Gastrocnemius medialis (tissue), 4 donors: ENCODE data around the gene AKAP10. TPM values are rescaled to one million over a fixed set of nuclear protein-coding genes. Genes with fewer than 3 reads are reported as not detected.
A peak's percentile ranks its signal among the peaks of the same experiment; 100 is the strongest.

Source experiments
- ATAC-seq, 2 donors: fragments of 150-250 bp; one replicate each; pipeline ENCODE4 v1.9.1; 2016
- DNase-seq, 2 donors: peaks; one replicate each; pipeline ENCODE4 v3.0.0-alpha.2; 2019
- H3K27ac ChIP-seq, 4 donors: fragments of 200-600 bp; sonication (generic); 1 replicate in 1 of 4; 2 replicates in 3 of 4; pipeline ENCODE4 v1.5.1; 2016 to 2018; ENCODE audit warnings: mild to moderate bottlenecking in 2 of 4, moderate library complexity in 1 of 4
- H3K27me3 ChIP-seq, 3 donors: fragments of 200-600 bp; sonication (generic) in 2 of 3; 1 replicate in 1 of 3; 2 replicates in 2 of 3; pipeline versions ENCODE4 v1.5.1 to v1.6.0; 2016 to 2019; ENCODE audit warnings: mild to moderate bottlenecking in 1 of 3, moderate library complexity in 1 of 3
- H3K36me3 ChIP-seq, 2 donors: fragments of 200-600 bp; sonication (generic) in 1 of 2; one replicate each; pipeline ENCODE4 v1.5.1; 2017 to 2018
- H3K4me1 ChIP-seq, 2 donors: fragments of 200-600 bp; sonication (generic) in 1 of 2; one replicate each; pipeline ENCODE4 v1.5.1; 2016 to 2017; ENCODE audit warnings: mild to moderate bottlenecking in 2 of 2
- H3K4me3 ChIP-seq, 4 donors: fragments of 200-600 bp; sonication (generic) in 3 of 4; 1 replicate in 1 of 4; 2 replicates in 3 of 4; pipeline ENCODE4 v1.5.1; 2016 to 2019; ENCODE audit warnings: mild to moderate bottlenecking in 2 of 4
- H3K9me3 ChIP-seq, 3 donors: fragments of 200-600 bp; sonication (generic) in 2 of 3; 1 replicate in 1 of 3; 2 replicates in 2 of 3; pipeline ENCODE4 v1.5.1; 2016 to 2019
- POLR2A ChIP-seq, 2 donors: fragments of 450-650 bp; IDR thresholded peaks; one replicate each; pipeline ENCODE4 v1.6.1; 2017; ENCODE audit warnings: antibody characterized with exemption in 2 of 2, mild to moderate bottlenecking in 2 of 2, moderate library complexity in 2 of 2
- in situ Hi-C, 4 donors: fragments of 200-750 bp; cut with MboI; loops; one replicate each; pipeline versions ENCODE4 v1.15.0 to v1.8.0; 2017; ENCODE audit warnings: low sequenced_read_pairs in 4 of 4
- intact Hi-C: fragments of 100-400 bp; cut with DNase I; formaldehyde crosslinking; loops from one replicate; pipeline ENCODE4 v1.15.1; 2023; ENCODE audit warnings: low total_unique reads
- total RNA-seq, 4 donors: library from RNA; depleted of rRNA; stranded (reverse); fragments of >200 nt; gene quantifications; one replicate each; pipeline versions ENCODE4 v1.1.0 to v1.2.3, GENCODE V29; 2016
- TF ChIP-seq, protein P1 (sequence below), 5 experiments: fragments of 450-650 bp in 3 of 5; fragments of 200-600 bp in 2 of 5; sonication (generic) in 2 of 5; IDR thresholded peaks in 4 of 5; conservative IDR thresholded peaks in 1 of 5; 1 replicate in 4 of 5; 2 replicates in 1 of 5; pipeline ENCODE4 v1.5.1; 2016 to 2019; ENCODE audit warnings: antibody characterized with exemption in 5 of 5, mild to moderate bottlenecking in 3 of 5, moderate library complexity in 3 of 5

Gene AKAP10
- total RNA-seq, 4 donors from 2014 or later, result 6.1 to 26.1 (median 9.9) TPM

DNA sequence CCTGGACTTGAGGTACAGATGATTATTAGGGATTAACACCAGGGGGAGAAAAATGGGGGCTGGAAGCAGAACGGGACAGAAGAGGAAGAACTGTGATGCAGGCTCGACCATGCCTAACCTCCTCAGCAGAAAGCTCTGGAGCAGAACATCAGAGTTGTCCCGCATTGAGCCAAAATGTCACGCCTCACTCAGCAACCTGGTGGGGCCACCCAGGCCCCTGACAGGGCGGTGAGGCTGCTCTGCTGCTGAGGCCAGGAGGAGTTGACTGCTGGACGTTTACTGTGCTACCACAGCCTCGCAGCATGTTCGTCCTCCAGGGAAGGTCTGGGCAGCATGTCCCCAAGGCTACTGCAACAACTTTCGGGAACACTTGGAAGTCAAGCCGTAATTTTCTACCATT is 103.4 kb downstream of the AKAP10 start:
- in situ Hi-C loops (no loop called here), intact Hi-C loops (no loop called here)
- Histone ChIP-seq H3K4me3 (no peak overlapping the region), H3K36me3 (no peaks in the 10 kb centered on the region), H3K9me3 (no peaks in the 10 kb centered on the region), H3K27ac (no peak overlapping the region), H3K27me3 (no peaks in the 10 kb centered on the region), H3K4me1 (no peaks in the 10 kb centered on the region)
- ATAC-seq (no peak), DNase-seq (no peak)
- TF ChIP-seq POLR2A (IDR thresholded peaks at IDR 0.05), result no peak
- TF ChIP-seq, protein P1, sequence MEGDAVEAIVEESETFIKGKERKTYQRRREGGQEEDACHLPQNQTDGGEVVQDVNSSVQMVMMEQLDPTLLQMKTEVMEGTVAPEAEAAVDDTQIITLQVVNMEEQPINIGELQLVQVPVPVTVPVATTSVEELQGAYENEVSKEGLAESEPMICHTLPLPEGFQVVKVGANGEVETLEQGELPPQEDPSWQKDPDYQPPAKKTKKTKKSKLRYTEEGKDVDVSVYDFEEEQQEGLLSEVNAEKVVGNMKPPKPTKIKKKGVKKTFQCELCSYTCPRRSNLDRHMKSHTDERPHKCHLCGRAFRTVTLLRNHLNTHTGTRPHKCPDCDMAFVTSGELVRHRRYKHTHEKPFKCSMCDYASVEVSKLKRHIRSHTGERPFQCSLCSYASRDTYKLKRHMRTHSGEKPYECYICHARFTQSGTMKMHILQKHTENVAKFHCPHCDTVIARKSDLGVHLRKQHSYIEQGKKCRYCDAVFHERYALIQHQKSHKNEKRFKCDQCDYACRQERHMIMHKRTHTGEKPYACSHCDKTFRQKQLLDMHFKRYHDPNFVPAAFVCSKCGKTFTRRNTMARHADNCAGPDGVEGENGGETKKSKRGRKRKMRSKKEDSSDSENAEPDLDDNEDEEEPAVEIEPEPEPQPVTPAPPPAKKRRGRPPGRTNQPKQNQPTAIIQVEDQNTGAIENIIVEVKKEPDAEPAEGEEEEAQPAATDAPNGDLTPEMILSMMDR (IDR thresholded peaks at IDR 0.05 in 4 of 5, conservative IDR thresholded peaks at IDR 0.05 in 1 of 5), result no peak

DNA sequence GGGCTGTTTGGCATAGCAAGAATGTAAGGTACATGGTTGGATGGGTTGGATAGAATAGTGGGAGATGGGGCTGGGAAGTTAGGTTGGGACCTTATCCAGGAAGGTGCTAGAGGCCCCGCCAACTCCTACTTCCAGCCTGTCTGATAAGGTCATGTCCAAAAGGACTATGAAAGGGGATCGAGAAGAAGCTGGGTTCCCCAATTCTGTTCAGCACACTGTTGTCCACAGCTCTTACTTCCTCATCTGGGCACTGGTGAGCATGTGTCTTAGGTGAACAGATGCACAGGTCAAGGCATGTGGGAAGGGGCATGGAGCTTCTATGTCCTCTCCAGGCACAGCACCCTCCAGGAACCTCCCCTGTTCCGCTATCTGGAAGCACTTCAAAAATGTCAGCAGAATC is 104.3 kb downstream of the AKAP10 start:
- no peak overlapping the region for H3K27ac ChIP-seq
- ATAC-seq (no peak), DNase-seq (no peak)
- no peaks in the 10 kb centered on the region for H3K36me3 ChIP-seq
- TF ChIP-seq, protein P1 (IDR thresholded peaks at IDR 0.05 in 4 of 5, conservative IDR thresholded peaks at IDR 0.05 in 1 of 5), result no peak
- H3K4me3 ChIP-seq, result no peak overlapping the region
- H3K4me1 ChIP-seq, result no peaks in the 10 kb centered on the region
- in situ Hi-C loops (no loop called here), intact Hi-C loops (no loop called here)
- no peaks in the 10 kb centered on the region for H3K27me3 ChIP-seq
- no peaks in the 10 kb centered on the region for H3K9me3 ChIP-seq

DNA sequence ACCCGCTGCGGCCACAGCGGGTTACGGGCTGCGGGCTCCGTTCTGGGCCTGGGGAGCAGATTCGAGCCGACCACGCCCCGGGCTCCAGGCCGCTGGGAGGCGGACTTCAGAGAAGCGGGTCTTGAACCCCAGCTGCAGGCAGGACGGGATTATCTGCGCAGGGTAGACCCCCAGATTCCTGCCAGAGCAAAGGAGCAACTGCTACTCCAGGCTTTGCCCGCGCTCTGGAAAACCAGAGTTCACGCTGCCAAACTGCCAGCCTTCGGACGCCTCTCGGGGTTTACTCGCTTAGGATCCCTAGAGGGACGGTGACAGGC is 109.6 kb downstream of the AKAP10 start:
- in situ Hi-C loops (no loop called here), intact Hi-C loops (no loop called here)
- Histone ChIP-seq H3K4me1 (peaks cover 0 to 9% of the 10 kb centered on the region in 2 donors), H3K9me3 (no peaks in the 10 kb centered on the region), H3K36me3 (peaks cover 0 to 9% of the 10 kb centered on the region in 2 donors), H3K4me3 (peak overlapping the region; percentile 61 to 74 (median 69)), H3K27me3 (no peaks in the 10 kb centered on the region), H3K27ac (peak overlapping the region; percentile 24 to 76 (median 70))
- ATAC-seq, result no peak
- no peak for DNase-seq
- TF ChIP-seq, protein P1 (IDR thresholded peaks at IDR 0.05 in 4 of 5, conservative IDR thresholded peaks at IDR 0.05 in 1 of 5), result no peak
- no peak for TF ChIP-seq POLR2A (IDR thresholded peaks at IDR 0.05)

DNA sequence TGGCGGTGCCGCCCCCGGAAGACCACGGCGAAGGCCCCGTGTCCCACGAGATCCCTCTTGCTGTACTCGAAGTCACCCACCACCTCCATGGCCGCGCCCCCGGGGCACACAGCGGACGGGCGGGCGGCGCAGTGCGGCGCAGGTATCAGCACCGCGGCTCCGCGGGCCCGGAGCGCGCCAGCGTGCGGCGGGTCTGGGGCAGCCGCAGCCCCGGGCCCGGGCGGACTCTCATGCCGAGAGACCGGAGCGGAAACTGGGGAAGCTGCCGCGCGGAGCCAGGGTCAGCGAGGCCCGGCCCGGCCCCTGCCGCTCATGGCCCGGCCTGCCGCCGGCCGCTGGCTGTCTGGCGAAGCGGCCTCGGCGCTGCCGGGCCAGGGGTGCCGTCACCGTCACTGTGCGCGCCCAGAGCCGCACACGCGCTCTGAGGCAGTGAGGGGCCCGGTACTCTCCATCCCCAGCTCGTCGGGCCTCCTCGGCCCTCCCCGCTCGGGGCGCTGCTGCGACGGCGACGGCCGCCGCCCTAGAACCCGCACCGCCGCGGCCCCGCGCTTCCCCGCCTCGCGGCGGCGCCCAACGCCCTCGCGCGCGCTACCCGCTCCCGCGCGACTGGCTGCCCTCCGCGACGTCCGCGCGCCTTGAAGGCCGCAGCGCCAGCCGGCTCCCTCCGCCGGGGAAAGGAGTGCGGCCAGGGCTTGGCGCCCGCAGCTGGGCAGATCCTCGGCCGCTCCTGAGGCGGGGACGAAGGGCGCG is 110.1 kb downstream of the AKAP10 start, which contains the start of gene ULK2:
ULK2 (minus strand) TSS at position 608 of the 750 bp plus-strand sequence; CDS start at position 89, 519 bp downstream.
- Histone ChIP-seq H3K9me3 (no peaks in the 10 kb centered on the region), H3K27ac (peak within 1 kb of the TSS; percentile 41 to 76 (median 70)), H3K4me1 (peaks cover 0 to 9% of the 10 kb centered on the region in 2 donors), H3K4me3 (peak within 1 kb of the TSS; percentile 61 to 74 (median 69)), H3K36me3 (peaks cover 0 to 10% of the 10 kb centered on the region in 2 donors), H3K27me3 (no peaks in the 10 kb centered on the region)
- intact Hi-C loops, result no loop called here
- DNase-seq, result peak in 1 of 2 donors; percentile 32
- peak; percentile 73 to 85 for TF ChIP-seq POLR2A (IDR thresholded peaks at IDR 0.05)
- TF ChIP-seq, protein P1 (IDR thresholded peaks at IDR 0.05 in 4 of 5, conservative IDR thresholded peaks at IDR 0.05 in 1 of 5), result no peak
- peak; percentile 67 to 74 for ATAC-seq
- in situ Hi-C loops, result no loop called here

DNA sequence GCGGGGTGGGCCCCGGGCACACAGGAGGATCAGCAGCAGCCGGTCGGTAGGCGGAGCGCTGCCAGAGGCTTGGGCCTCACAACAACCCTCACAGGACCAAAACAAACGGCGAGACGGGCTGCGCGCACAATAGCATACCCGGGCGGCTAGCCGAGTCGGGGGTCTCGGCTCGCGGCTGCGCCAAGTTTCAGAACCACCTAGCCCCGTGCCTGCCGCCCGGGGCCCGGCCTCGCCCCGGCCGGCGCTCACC is 110.6 kb downstream of the AKAP10 start:
- Histone ChIP-seq H3K36me3 (peaks cover 0 to 10% of the 10 kb centered on the region in 2 donors), H3K4me1 (peaks cover 0 to 9% of the 10 kb centered on the region in 2 donors), H3K9me3 (no peaks in the 10 kb centered on the region), H3K4me3 (peak overlapping the region; percentile 61 to 74 (median 69)), H3K27ac (peak overlapping the region; percentile 41 to 76 (median 70)), H3K27me3 (no peaks in the 10 kb centered on the region)
- intact Hi-C loops, result no loop called here
- DNase-seq, result peak; percentile 26 to 53
- TF ChIP-seq, protein P1 (IDR thresholded peaks at IDR 0.05 in 4 of 5, conservative IDR thresholded peaks at IDR 0.05 in 1 of 5), result peak in 1 of 5 experiments; percentile 15
- TF ChIP-seq POLR2A (IDR thresholded peaks at IDR 0.05), result no peak
- in situ Hi-C loops, result no loop called here
- ATAC-seq, result peak; percentile 60 to 68
